Transverse colon (tissue), 4 donors: Measurements from ENCODE around the gene EPB41L4B.

ENCODE experiments used
- CTCF ChIP-seq, 5 experiments: fragments of 200-600 bp in 3 of 5; fragments of 450-650 bp in 2 of 5; sonication (generic) in 3 of 5; IDR thresholded peaks; 1 replicate in 2 of 5; 2 replicates in 3 of 5; pipeline ENCODE4 v1.5.1; 2016 to 2017; ENCODE audit warnings: antibody characterized with exemption in 5 of 5, inconsistent platforms in 3 of 5, mild to moderate bottlenecking in 2 of 5, moderate library complexity in 1 of 5
- POLR2A ChIP-seq: fragments of 450-650 bp; IDR thresholded peaks from one replicate; pipeline ENCODE4 v1.6.1; 2016; ENCODE audit warnings: antibody characterized with exemption, mild to moderate bottlenecking, moderate library complexity
- POLR2AphosphoS5 ChIP-seq, 3 donors: sonication (generic); formaldehyde crosslinking; IDR thresholded peaks; one replicate each; pipeline ENCODE4 v1.6.1; 2016; ENCODE audit warnings: antibody characterized with exemption in 3 of 3

GRCh38 chr9:109167716-109168115 is 153.1 kb downstream of the EPB41L4B start:
- TF ChIP-seq POLR2A (no peak), CTCF (IDR thresholded peaks at IDR 0.05) (no peak), POLR2AphosphoS5 (IDR thresholded peaks at IDR 0.05) (no peak)
